Measurements from ENCODE around the gene TM9SF3.
"Not testable (repeated sequence)": the region's sequence is repeated elsewhere in the genome, so short reads cannot be mapped to it uniquely, and the experiment has no call there.

The TM9SF3 gene

GRCh38 chr10:96560489-96560888 is 26.3 kb downstream of the TM9SF3 start:
- TF ChIP-seq CTCF (IDR thresholded peaks at IDR 0.05), result no peak
- H3K4me3 Mint-ChIP-seq, result no peak overlapping the region
- peaks cover 67% of the 10 kb centered on the region for H3K36me3 Mint-ChIP-seq (ENCODE audit: low read depth)
- no peaks in the 10 kb centered on the region for H3K9me3 Mint-ChIP-seq
- no peak overlapping the region for H3K27ac Mint-ChIP-seq
- no peaks in the 10 kb centered on the region for H3K4me1 Mint-ChIP-seq
- H3K27me3 Mint-ChIP-seq (ENCODE audit: low read depth, poor library complexity), result no peaks in the 10 kb centered on the region
- DNase-seq, result no peak

GRCh38 chr10:96556003-96556402 is 30.8 kb downstream of the TM9SF3 start:
- H3K27me3 Mint-ChIP-seq (ENCODE audit: low read depth, poor library complexity), result no peaks in the 10 kb centered on the region

GRCh38 chr10:96555330-96555729 is 31.5 kb downstream of the TM9SF3 start:
- H3K4me1 Mint-ChIP-seq, result no peaks in the 10 kb centered on the region
- DNase-seq, result no peak

More at GRCh38 chr10:96556003-96556402, 30.8 kb downstream of the TM9SF3 start:
- Mint-ChIP-seq H3K4me3 (no peak overlapping the region), H3K4me1 (no peaks in the 10 kb centered on the region), H3K36me3 (ENCODE audit: low read depth) (peaks cover 36% of the 10 kb centered on the region), H3K27ac (no peak overlapping the region), H3K9me3 (no peaks in the 10 kb centered on the region)
- peak; percentile 56 for TF ChIP-seq CTCF (IDR thresholded peaks at IDR 0.05)
- DNase-seq, result no peak

GRCh38 chr10:96548589-96548988 is 38.2 kb downstream of the TM9SF3 start:
- no peaks in the 10 kb centered on the region for H3K27me3 Mint-ChIP-seq (ENCODE audit: low read depth, poor library complexity)
- H3K27ac Mint-ChIP-seq, result no peak overlapping the region
- no peaks in the 10 kb centered on the region for H3K9me3 Mint-ChIP-seq
- TF ChIP-seq CTCF (IDR thresholded peaks at IDR 0.05), result no peak
- DNase-seq, result no peak
- H3K36me3 Mint-ChIP-seq (ENCODE audit: low read depth), result peaks cover 56% of the 10 kb centered on the region
- no peak overlapping the region for H3K4me3 Mint-ChIP-seq
- no peaks in the 10 kb centered on the region for H3K4me1 Mint-ChIP-seq

More at GRCh38 chr10:96555330-96555729, 31.5 kb downstream of the TM9SF3 start:
- TF ChIP-seq CTCF (IDR thresholded peaks at IDR 0.05), result no peak
- no peaks in the 10 kb centered on the region for H3K9me3 Mint-ChIP-seq
- no peak overlapping the region for H3K27ac Mint-ChIP-seq
- no peaks in the 10 kb centered on the region for H3K27me3 Mint-ChIP-seq (ENCODE audit: low read depth, poor library complexity)
- H3K4me3 Mint-ChIP-seq, result no peak overlapping the region
- peaks cover 31% of the 10 kb centered on the region for H3K36me3 Mint-ChIP-seq (ENCODE audit: low read depth)

GRCh38 chr10:96545558-96545957 is 41.3 kb downstream of the TM9SF3 start:
- H3K4me1 Mint-ChIP-seq; DNase-seq; H3K9me3 Mint-ChIP-seq; H3K27me3 Mint-ChIP-seq (ENCODE audit: low read depth, poor library complexity); H3K4me3 Mint-ChIP-seq: not testable (repeated sequence)
- peak overlapping the region; percentile 69 for H3K27ac Mint-ChIP-seq
- H3K36me3 Mint-ChIP-seq (ENCODE audit: low read depth), result peaks cover 63% of the 10 kb centered on the region

- Mint-ChIP-seq H3K4me3 (no peak overlapping the region), H3K9me3 (no peaks in the 10 kb centered on the region), H3K4me1 (no peaks in the 10 kb centered on the region), H3K27me3 (ENCODE audit: low read depth, poor library complexity) (no peaks in the 10 kb centered on the region), H3K27ac (no peak overlapping the region), H3K36me3 (ENCODE audit: low read depth) (peaks cover 79% of the 10 kb centered on the region)
- TF ChIP-seq CTCF (IDR thresholded peaks at IDR 0.05), result no peak
- no peak for DNase-seq
Measured at GRCh38 chr10:96541921-96542320, 44.9 kb downstream of the TM9SF3 start.
